GM19240 (cell line): ENCODE measurements around the gene TFAP2A.

Experiments used
- DNase-seq: peaks from one replicate; pipeline ENCODE4 v3.0.0; 2011; ENCODE audit warnings: low spot score; ENCODE audit not compliant: insufficient read length

Gene TFAP2A

GRCh38 chr6:10414756-10415616 lies at the start of gene TFAP2A:
TSS of gene TFAP2A (minus strand) at chr6:10415074. CDS start at chr6:10414991, 83 bp downstream.
- no peak for DNase-seq

- no peak for DNase-seq
Observed at GRCh38 chr6:10463491-10464481, 48.9 kb upstream of the TFAP2A start.

- no peak for DNase-seq
Observed at GRCh38 chr6:10463040-10463439, 48.2 kb upstream of the TFAP2A start.

GRCh38 chr6:10461850-10462249 lies 47.0 kb upstream of the TFAP2A start:
- no peak for DNase-seq

GRCh38 chr6:10460096-10460495 lies 45.2 kb upstream of the TFAP2A start:
- peak; percentile 58 for DNase-seq

- DNase-seq, result no peak
Observed at GRCh38 chr6:10458287-10458686, 43.4 kb upstream of the TFAP2A start.

GRCh38 chr6:10453596-10453995 lies 38.7 kb upstream of the TFAP2A start:
- DNase-seq, result no peak

GRCh38 chr6:10451828-10452509 lies 37.1 kb upstream of the TFAP2A start:
- no peak for DNase-seq

GRCh38 chr6:10451394-10451793 lies 36.5 kb upstream of the TFAP2A start:
- DNase-seq, result no peak

GRCh38 chr6:10449751-10450150 lies 34.9 kb upstream of the TFAP2A start:
- no peak for DNase-seq

- DNase-seq, result no peak
Observed at GRCh38 chr6:10448096-10448495, 33.2 kb upstream of the TFAP2A start.

- DNase-seq, result no peak
Observed at GRCh38 chr6:10446548-10446947, 31.7 kb upstream of the TFAP2A start.

GRCh38 chr6:10441655-10442009 lies 26.8 kb upstream of the TFAP2A start:
- DNase-seq, result no peak

- no peak for DNase-seq
Observed at GRCh38 chr6:10441004-10441654, 26.3 kb upstream of the TFAP2A start.

GRCh38 chr6:10437891-10438290 lies 23.0 kb upstream of the TFAP2A start:
- no peak for DNase-seq

- DNase-seq, result no peak
Observed at GRCh38 chr6:10434235-10434634, 19.4 kb upstream of the TFAP2A start.

- no peak for DNase-seq
Observed at GRCh38 chr6:10433322-10433721, 18.4 kb upstream of the TFAP2A start.

- no peak for DNase-seq
Observed at GRCh38 chr6:10431423-10432164, 16.7 kb upstream of the TFAP2A start.

- no peak for DNase-seq
Observed at GRCh38 chr6:10429638-10430427, 15.0 kb upstream of the TFAP2A start.
